GM21723 (cell line): ENCODE data around the gene SMCO4.
A peak's percentile ranks its signal among the peaks of the same experiment; 100 is the strongest.
"Not testable (repeated sequence)": the region's sequence is repeated elsewhere in the genome, so short reads cannot be mapped to it uniquely, and the experiment has no call there.

ENCODE experiments used
- ATAC-seq: cut with Tn5 transposase; IDR thresholded peaks from one replicate; pipeline ENCODE4 v1.9.1; 2021; ENCODE audit warnings: mild to moderate bottlenecking, moderate library complexity; ENCODE audit not compliant: unreplicated experiment

The SMCO4 gene

GRCh38 chr11:93543292-93543977 lies at the start of gene SMCO4:
Gene SMCO4 (minus strand): TSS chr11:93543391. CDS start chr11:93479189, 64,202 bp downstream.
- ATAC-seq = peak; percentile 86

GRCh38 chr11:93591247-93591898 lies 48.2 kb upstream of the SMCO4 start:
- ATAC-seq = peak; percentile 85

GRCh38 chr11:93589347-93589746 lies 46.2 kb upstream of the SMCO4 start:
- no peak for ATAC-seq

GRCh38 chr11:93587858-93588581 lies 44.8 kb upstream of the SMCO4 start:
- ATAC-seq = no peak

- ATAC-seq = not testable (repeated sequence)
These were observed 44.2 kb upstream of the SMCO4 start for GRCh38 chr11:93587425-93587824.

- no peak for ATAC-seq
These were observed 42.6 kb upstream of the SMCO4 start for GRCh38 chr11:93585758-93586157.

GRCh38 chr11:93583490-93583889 lies 40.3 kb upstream of the SMCO4 start:
- ATAC-seq = no peak

- ATAC-seq = no peak
These were observed 36.1 kb upstream of the SMCO4 start for GRCh38 chr11:93579187-93579751.

- no peak for ATAC-seq
These were observed 34.1 kb upstream of the SMCO4 start for GRCh38 chr11:93577286-93577685.

- not testable (repeated sequence) for ATAC-seq
These were observed 33.7 kb upstream of the SMCO4 start for GRCh38 chr11:93576870-93577269.

- no peak for ATAC-seq
These were observed 31.5 kb upstream of the SMCO4 start for GRCh38 chr11:93574638-93575220.

- no peak for ATAC-seq
These were observed 30.0 kb upstream of the SMCO4 start for GRCh38 chr11:93573184-93573583.

GRCh38 chr11:93572621-93573020 lies 29.4 kb upstream of the SMCO4 start:
- ATAC-seq = no peak

GRCh38 chr11:93572171-93572570 lies 29.0 kb upstream of the SMCO4 start:
- ATAC-seq = no peak

- ATAC-seq = no peak
These were observed 28.4 kb upstream of the SMCO4 start for GRCh38 chr11:93571612-93572011.

GRCh38 chr11:93570759-93571413 lies 27.7 kb upstream of the SMCO4 start:
- ATAC-seq = no peak

GRCh38 chr11:93569496-93569895 lies 26.3 kb upstream of the SMCO4 start:
- ATAC-seq = no peak

GRCh38 chr11:93568726-93569125 lies 25.5 kb upstream of the SMCO4 start:
- ATAC-seq = no peak

GRCh38 chr11:93567401-93567895 lies 24.3 kb upstream of the SMCO4 start:
- ATAC-seq = no peak

- ATAC-seq = no peak
These were observed 21.7 kb upstream of the SMCO4 start for GRCh38 chr11:93564895-93565294.
